Fibroblast of upper back skin (primary cell): ENCODE measurements around the gene LHPP.
"Not testable (repeated sequence)": the region's sequence is repeated elsewhere in the genome, so short reads cannot be mapped to it uniquely, and the experiment has no call there.

Experiments used
- DNase-seq: peaks from one replicate; pipeline ENCODE4 v3.0.0-alpha.2; 2013

The LHPP gene

DNA sequence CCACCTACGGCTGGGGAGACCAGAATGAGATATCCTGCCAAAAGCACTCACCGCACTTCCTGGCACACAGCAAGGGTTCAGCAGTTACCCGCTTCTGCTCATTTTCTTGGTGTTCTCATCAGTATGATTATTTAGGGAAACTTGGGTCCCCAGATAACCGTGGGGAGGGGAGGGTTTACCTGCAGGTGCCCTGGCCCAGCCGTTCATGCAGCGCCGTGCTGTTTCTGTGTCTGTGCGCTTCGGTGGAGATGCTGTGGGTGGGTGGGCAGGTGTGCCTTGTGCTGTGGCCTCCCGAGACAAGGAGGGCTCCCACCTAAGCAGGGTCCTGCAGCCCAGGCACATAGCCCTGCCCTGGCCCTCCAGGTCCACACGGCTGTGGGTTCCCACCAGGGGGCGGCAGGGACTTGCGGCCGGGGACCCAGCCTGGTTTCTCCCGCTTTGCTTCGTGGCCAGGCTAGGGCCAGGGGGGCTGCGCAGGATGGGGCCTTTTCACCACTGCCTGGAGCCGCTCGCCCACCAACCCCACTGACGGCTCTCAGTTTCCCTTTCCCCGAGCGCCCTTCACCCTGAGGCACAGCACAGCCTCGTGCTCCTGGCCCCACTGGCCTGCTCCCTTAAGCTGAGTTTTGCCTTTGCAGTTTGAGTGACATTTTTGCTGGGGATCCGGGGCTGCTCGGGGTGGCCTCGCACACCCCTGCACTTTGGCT, 78.5 kb downstream of the LHPP start:
- DNase-seq = peak; percentile 23

DNA sequence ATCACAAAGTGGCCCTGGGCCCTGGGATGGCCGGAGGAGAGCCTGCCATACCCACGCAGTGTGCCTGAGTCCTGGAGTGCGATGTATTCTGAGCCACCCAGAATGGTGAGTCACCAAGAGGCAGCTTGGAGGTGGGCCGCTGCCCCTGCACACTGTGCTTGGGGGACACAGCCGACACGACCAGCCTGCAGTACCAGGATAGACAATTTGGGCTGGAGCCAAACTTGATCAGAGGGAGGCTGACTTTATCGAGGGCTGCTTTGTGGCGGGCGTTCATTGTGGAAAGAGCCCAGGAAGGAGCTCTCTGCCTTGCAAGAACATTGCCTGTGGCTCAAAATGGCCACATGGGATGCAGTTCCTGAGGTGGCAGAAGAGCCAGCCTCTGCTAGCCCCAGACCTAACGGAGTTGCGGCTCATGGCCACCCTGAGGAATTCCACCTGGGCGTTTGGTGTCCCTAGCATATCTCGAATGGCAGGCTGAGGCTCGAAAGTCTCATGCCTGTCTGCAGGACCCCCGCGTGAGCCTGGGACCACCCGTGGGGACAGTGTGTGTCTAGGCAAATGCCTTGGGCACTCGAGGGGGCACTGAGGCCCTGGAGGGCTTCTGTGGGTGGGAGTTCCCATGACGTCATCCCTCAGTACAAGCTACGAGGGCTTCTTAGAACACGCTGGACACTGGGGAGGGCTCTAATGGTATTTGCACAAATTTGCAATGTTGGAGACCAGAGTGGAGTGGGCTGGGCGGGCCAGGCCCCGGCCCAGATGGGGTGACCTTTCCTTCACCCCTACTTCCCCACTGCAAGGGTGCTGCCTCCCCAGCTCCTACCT, 79.7 kb downstream of the LHPP start:
- no peak for DNase-seq

DNA sequence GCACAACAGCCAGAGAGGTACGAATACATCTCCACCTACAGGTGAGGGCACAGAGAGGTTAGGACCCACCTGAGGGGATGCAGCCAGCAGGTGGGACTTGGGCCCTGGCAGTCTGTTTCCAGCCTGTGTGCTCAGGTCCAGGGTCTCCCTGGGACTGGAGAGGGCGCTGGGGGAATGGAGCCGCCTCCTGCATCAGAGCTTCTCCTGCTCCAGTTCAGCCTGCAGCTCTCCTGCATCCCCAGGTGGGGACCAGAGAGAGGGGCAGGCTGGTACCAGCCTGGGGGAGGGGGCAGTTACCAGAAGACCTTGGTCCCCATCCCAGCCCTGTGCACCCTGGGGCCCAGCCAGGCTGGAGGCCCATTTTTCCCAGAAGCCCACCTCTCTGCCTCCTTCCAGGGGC, 80.7 kb downstream of the LHPP start:
- no peak for DNase-seq

DNA sequence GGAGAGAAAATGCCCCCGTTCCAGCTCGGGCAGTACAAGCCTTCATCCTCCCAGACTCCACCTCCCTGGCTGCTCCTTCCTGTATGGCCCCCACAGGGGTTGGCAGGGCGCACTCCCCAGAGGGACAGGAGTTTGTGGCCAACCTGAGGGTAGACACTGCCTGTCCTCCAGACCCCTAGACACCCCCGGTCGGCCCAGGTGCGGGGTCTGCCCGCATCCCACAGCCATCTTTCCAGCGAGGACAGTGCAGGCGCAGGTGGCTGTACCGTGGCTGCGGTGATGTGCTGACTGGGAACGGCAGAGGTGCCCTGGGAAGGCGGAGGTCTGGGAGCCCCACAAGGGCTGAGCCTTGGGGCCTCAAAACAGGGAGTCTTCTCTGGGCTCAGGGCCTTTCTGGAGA, 81.5 kb downstream of the LHPP start:
- no peak for DNase-seq

DNA sequence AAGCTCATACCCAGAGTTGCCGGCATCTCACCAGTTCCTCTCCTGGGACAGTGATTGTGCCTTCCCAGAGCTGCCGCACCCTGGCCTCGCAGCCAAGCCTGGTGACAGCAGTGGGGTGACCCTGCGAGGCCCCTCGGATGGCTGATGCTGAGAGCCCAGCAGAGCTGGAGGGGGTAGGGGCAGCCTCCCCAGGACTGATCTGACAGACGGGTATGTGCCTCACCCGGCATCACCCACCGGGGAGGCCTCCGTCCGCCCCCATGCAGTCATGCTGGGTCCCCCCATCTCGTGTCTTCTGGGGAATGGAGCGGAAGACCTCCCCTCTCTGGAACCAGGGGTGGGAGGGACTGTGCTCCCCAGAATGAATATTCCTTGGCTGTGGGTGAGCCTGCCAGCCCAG, 82.3 kb downstream of the LHPP start:
- no peak for DNase-seq

DNA sequence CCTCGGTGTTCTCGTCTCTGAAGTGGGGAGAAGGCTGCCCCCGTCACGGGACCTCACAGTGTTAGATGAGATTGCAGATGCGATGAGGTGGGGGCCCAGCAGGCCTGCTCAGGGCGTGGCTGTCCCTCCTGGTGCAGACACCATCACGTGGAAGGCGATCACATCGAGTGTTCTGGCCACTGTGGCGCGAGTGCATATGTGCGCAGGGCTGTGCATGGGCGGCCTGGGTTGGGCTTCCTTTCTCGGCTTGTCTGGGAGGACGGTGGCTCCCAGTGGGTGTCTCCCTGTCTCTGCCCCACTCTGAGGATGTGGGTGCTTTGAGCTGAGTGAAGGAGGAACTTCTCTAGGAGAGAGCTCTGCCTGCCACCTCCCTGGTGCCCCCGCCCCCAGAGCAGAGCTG, 83.1 kb downstream of the LHPP start:
- DNase-seq = no peak

DNA sequence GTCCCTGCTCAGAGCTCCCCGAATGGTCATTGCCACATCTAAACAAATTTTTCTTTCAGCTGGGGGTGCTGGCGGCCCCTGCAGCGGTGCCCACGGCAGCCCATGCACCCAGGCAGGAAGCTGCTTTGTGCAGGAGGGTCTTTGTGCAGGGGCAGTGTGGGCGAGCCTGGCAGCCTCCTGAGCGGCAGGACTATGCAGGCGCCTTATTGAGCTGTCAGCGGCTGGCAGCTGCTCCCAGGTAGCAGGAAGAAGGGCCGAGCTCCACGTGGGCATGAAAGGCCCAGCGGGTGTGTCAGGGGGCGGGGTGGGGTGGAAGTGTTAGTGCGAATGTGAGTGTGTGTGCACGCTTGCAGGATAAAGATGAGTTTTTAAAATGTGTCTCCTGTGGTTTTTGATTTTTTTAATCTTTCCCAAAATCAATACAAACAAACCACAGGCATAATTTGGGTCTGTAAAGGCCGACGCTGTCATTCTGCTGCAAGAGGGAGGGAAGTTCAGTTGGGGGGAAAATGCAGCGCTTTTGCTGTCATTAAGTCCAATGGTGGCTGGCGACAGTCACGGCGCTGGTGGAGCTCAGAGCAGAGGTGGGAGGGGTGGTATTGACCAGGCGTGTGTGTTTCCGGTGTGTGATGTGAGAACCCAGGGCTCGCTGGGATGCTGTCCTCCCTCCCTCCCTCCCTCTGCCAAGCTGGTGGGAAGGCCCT, 83.9 kb downstream of the LHPP start:
- no peak for DNase-seq

DNA sequence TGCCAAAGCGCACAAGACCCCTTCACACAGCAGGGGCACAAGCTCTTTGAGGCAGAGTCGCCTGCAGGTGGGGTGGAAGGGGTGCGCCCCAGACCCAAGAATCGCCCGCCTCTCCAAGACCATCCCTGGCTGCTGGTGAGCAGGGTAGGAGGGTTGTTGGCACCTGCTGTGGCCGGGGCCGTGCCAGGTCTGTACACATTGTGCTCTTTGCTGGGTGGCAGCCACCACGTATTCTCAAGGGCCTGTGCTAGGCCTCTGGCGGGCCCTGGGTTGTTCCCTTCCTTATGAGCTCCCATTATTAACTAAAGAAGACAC, 84.4 kb downstream of the LHPP start:
- no peak for DNase-seq

DNA sequence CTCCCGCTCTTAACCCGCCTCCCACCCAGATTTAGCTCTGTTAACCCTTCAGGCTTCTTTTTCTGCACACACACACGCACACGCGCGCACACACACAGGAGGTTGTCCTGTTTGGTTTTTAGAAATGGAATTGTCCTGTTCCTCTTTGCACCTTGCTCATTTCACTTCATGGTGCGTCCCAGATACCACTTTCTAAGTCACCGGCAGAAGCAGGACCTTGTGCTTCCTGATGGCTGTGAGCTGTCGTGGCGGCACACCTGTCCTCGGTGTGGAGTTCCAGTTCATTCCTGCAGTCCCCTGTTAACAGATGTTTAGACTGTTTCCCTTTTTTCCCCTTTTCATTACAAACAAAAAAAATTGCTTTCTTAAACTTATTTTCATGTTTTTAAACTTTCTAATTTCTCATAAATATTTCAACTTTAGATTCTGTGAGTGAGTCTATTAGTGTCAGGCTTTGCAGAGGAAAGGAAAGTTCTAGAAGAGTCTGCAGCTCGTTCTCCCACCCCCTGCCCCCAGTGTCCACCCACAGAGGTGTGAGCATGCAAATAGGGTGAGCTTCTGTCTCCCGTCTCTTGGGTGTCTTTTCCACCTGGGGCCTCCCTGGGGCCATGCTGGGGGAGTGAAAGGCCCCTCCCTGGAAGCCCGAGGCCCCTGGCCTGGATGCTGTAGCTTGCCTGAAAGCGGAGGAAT, 85.5 kb downstream of the LHPP start:
- no peak for DNase-seq

DNA sequence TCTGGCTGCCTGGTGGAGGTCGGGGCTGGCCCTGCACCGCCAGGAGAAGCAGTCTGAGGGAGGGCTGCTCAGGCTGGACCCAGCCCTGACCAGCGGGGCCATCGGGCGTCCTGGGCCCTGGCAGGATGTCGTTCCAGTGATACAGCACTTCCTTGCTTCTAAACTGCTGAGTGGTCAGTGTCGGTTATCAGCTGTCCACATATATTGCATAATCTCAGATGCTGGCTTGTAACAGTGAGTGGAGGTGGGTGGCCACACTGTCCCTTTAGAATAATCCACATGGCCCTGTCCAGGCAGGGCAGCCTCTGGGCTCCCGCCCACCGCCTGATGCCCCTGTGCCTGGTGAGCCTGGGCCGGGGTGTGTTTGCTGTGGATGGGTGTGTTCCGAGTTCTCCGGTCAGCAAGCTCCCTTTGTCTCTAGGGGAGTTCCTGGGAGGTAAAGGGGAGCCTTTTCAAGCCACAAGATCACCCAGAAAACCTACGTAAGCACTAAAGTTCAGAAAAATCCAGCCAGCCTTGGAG, 86.1 kb downstream of the LHPP start:
- no peak for DNase-seq

DNA sequence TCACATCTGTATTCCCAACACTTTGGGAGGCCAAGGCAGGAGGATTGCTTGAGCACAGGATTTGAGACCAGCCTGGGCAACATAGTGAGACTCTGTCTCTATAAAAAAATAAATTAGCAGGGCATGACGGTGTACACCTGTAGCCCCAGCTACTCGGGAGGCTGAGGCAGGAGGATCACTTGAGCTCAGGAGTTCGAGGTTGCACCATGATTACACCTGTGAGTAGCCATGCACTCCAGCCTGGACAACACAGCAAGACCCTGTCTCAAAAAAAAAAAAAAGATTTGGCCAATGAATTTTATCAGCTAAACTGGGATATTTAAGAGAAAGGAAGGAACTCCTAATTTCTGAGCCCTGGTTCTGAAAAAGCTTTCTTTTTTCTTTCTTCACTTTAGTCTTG, 87.5 kb downstream of the LHPP start:
- DNase-seq = not testable (repeated sequence)

DNA sequence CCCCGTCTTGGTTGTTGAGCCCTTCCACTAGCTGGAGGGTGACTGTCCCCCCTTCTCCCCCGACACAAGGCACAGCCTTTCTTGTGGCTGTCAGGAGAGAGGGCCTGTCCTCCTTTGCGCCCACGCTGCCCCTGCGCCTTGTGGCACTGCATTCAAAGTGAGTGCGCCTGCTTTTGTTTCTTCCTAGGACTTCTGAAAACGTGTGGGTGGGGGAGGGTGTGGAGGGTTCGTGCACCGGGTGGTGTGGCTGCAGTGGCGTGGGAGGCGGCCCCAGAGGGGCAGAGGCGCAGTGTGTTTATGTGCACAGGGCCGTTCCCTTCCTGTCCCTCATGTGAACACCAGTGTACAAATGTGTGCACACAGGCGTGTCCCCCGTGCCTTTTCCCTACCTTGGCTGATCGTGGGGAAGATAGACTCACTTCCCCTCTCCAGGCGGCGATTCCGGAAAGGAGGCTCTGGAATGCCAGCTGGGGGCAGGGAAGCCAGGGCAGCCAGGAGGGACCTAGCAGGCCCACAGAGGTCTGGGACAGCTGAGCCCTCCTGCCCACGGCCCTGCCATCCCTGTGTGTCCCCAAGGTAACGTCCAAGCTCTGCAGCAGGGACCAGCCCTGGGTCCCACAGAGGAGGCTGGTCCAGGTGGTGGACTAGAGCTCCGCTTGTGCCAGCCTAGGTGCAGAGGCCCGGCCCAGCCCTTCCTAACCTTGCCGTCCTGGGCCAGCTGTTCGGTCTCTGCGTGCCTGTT, 88.8 kb downstream of the LHPP start:
- no peak for DNase-seq

DNA sequence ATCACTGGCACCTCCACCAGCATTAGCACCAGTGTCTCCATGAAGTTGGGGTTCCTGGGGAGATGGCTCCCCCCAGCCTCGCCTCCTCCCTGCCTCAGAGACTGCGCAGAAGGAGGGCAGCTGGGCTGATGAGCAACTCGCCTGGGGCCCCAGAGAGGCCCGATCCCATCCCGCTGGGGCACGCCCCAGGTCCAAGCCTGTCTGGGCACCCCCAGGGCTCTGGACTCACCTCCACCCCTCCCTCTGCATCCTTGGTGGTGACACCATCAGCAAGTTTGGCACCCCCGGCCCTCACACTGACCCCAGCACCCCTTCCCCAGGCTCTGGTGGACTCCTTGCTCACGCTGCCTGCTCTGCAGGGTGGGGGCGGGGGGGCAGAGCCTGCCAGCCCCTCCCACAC, 89.5 kb downstream of the LHPP start:
- DNase-seq = no peak

DNA sequence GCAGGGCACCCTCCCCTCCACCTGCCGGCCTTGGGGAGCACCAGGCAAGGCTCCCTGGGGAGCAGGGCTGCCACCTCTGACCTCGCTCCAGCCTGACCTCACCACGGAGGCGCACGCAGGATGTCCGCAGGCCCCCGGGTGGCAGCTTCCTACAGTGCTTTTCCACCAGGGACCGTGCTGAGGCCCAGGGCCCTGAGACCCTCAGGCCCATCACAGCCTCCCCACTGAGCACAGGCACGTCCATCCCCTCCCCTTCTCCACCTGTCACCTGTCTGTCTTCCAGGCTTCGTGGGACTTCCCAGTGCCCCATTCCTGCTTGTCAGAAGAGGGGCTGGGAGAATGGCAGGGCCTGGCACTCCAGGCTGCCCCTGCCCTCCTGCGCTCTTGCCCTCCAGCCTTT, 90.1 kb downstream of the LHPP start:
- DNase-seq = no peak

DNA sequence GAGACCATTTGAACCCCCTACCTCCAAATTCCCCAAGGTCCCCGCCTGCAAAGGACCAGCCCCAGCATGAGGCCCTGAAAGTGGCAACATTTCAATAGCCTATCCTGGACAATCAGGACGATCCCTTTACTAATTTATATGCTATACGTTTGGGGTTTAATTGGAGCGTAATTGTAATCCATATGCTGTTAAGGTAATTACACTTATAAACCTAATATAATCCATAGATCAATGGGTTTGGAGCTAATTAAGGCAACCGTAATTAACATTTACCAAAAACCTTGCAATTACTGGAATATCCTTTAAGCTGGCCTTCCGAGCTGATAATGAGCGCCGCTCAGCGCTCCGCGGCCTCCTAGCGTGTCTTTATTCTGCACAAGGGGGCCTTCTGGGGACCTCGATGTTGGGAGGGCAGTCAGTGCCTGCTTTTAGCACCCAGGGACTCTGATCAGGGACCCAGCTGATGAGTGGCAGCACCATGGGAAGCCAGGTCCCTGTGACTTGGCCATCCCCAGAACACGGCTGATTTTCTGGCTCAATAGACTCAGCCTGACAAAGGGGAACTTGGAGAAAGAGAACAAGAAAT, 91.2 kb downstream of the LHPP start:
- no peak for DNase-seq

DNA sequence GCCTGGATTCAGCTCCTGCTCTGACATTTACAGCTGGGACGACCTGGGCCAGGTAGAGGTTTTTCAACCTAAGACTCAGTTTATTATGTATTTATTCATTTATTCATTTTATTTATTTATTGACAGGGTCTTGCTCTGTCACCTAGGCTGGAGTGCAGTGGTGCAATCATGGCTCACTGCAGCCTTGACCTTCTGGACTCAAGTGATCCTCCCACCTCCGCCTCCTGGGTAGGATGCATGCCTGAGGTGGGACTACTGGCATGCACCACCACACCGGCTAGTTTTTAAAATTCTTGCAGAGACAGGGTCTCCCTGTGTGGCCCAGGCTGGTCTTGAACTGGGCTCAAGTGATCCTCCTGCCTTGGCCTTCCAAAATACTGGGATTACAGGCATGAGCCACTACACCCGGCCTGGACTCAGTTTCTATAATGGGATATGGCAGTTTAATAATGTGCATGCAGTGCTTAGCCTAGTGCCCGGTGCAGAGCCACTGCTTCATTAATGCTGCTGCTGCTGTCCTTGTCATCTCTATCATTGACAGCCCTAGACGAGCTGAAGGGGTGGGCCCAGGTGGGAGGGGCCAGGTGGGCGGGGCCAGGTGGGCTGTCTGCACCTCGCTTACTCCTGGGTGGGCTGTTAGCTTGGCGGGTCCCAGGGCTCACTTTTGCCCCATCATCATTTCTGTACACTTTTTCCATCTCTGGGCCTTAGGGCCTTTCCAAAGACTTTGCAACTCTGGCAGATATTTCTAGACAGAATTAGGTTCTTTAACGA, 92.6 kb downstream of the LHPP start:
- no peak for DNase-seq

DNA sequence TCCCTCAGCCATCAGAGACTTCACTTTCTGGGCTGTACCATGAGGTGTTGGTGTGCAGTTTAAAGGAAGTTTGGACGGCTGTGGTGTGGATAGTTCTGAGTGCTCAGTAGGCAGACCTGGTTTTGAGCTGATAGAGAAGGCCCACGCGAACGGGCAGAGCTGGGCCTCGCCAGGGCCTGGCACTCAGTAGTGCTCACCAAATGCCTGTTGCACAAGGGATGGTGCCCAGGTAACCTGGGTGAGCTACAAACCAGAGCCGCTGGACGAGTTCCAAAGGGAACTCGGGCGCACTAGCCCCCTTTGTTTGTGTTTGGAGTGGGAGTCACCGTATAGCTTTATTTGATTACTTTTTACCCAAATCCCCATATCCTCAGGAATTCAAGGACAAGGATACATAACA, 95.5 kb downstream of the LHPP start:
- no peak for DNase-seq

DNA sequence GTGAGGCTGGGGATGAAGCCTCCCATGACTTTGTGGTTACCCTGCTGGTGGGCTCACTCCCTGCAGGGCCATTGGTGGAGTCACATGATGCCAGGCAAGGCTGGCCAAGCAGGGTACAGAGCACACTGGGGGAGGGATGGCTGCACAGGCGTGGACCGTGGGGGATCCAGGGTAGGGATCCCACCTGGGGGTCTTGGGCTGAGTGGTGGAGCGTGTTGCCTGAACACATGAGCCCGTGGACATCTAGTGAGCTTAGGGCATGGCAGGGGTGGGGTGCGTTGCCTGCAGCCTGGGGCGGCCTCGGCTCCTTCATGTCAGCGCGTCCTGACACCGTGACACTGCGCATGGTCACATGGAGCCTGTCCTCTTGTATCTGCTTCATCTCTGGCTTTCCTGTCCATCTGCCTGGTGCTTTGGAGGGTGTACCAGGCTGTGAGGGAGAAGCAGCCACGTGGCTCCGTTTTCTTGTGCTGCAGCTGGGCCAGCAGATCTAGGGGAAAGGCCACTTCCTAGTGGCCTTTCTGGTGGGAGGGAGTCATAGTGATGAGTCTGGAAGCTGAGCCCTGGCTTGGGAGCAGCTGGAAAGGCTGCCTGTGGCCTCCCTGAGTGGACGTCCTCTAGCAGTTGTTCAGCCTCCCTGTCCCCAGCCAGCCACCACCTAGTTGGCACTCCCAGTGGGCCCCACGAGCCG, 96.2 kb downstream of the LHPP start:
- no peak for DNase-seq

DNA sequence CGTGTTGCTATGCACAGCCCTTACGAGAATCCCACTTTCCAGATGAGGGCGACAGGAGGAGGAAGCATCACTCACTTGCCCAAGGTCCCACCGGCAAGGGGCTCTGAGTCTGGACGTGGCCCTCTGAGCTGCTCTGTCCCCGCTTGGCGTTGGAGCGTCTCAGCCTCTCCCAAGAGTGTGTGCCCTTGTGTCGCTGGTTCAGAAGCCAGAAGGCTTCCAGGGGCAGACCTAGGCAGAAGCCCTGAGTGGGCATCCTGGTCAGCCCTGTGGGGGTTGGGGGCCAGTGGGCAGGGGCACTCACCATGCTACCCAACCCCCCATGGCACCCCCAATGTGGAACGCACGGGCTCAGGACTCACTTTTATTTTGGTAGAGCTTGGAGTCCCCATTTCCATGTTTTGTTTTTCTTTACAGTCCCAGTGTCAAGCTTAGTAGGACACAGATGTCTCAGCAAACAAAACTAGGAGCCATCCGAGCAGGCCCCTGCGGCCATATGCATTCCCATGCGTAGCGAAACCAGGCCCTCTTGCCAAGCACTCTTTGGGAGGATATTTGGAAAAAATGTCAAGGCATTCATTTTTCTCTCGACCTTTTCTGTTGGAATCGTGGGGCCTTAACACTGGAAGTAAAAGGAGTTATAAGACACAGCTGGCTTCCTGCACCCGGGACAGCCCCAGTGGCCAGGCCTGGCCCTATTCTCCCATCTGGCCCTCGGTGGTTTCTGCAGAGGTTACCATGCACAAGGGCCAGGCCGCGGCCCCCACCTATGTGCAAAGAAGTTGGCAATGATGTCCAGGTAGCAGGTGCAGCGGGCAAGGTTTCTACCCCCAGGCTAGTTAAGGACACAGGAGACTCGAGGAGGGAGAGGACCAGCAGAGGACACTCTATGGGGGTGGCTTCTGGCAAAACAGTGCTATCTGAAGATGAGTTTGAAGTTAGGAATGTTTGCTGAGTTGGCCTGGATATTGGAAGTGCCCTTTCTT, 97.0 kb downstream of the LHPP start:
- DNase-seq = no peak
